ENCODE results near the gene TNFRSF1B. TPM values are rescaled to one million over a fixed set of nuclear protein-coding genes. Genes with fewer than 3 reads are reported as not detected.
A peak's percentile ranks its signal among the peaks of the same experiment; 100 is the strongest.
"Not testable (repeated sequence)": the region's sequence is repeated elsewhere in the genome, so short reads cannot be mapped to it uniquely, and the experiment has no call there.

TNFRSF1B gene
- polyA plus RNA-seq, 1 donor: 16.3 TPM

GRCh38 chr1:12204754-12205658 lies 38.2 kb downstream of the TNFRSF1B start:
- Histone ChIP-seq H3K4me1 (ENCODE audit: control insufficient read depth, insufficient read depth, low read length) (no peaks in the 10 kb centered on the region), H3K36me3 (ENCODE audit: control insufficient read depth, insufficient read depth, low read length) (peaks cover 15% of the 10 kb centered on the region), H3K4me3 (ENCODE audit: low read length) (no peak overlapping the region), H3K27ac (ENCODE audit: low read length) (no peak overlapping the region), H3K27me3 (ENCODE audit: control insufficient read depth, insufficient read depth, low read length) (no peaks in the 10 kb centered on the region), H3K9me3 (ENCODE audit: control insufficient read depth, low read depth, low read length) (no peaks in the 10 kb centered on the region)
- DNase-seq: no peak
- 100% methylated on average over 1 of the region's 7 CpGs for WGBS (ENCODE audit: insufficient coverage, low lambda C conversion rate)

GRCh38 chr1:12206238-12206637 lies 39.4 kb downstream of the TNFRSF1B start:
- no peak overlapping the region for H3K4me3 ChIP-seq (ENCODE audit: low read length)
- H3K27me3 ChIP-seq (ENCODE audit: control insufficient read depth, insufficient read depth, low read length): no peaks in the 10 kb centered on the region
- no CpG with 5 or more reads among the region's 5 CpGs for WGBS (ENCODE audit: insufficient coverage, low lambda C conversion rate)
- DNase-seq: no peak
- H3K9me3 ChIP-seq (ENCODE audit: control insufficient read depth, low read depth, low read length): no peaks in the 10 kb centered on the region
- H3K36me3 ChIP-seq (ENCODE audit: control insufficient read depth, insufficient read depth, low read length): peaks cover 15% of the 10 kb centered on the region
- H3K27ac ChIP-seq (ENCODE audit: low read length): no peak overlapping the region
- no peaks in the 10 kb centered on the region for H3K4me1 ChIP-seq (ENCODE audit: control insufficient read depth, insufficient read depth, low read length)

- WGBS (ENCODE audit: insufficient coverage, low lambda C conversion rate): 80% methylated on average over 2 of the region's 17 CpGs
- Histone ChIP-seq H3K9me3 (ENCODE audit: control insufficient read depth, low read depth, low read length) (no peaks in the 10 kb centered on the region), H3K36me3 (ENCODE audit: control insufficient read depth, insufficient read depth, low read length) (peaks cover 14% of the 10 kb centered on the region), H3K4me1 (ENCODE audit: control insufficient read depth, insufficient read depth, low read length) (no peaks in the 10 kb centered on the region), H3K27me3 (ENCODE audit: control insufficient read depth, insufficient read depth, low read length) (no peaks in the 10 kb centered on the region), H3K4me3 (ENCODE audit: low read length) (no peak overlapping the region), H3K27ac (ENCODE audit: low read length) (no peak overlapping the region)
- DNase-seq: no peak
Measured at GRCh38 chr1:12206792-12207424, 40.1 kb downstream of the TNFRSF1B start.

- no peaks in the 10 kb centered on the region for H3K27me3 ChIP-seq (ENCODE audit: control insufficient read depth, insufficient read depth, low read length)
- no peak overlapping the region for H3K4me3 ChIP-seq (ENCODE audit: low read length)
- H3K36me3 ChIP-seq (ENCODE audit: control insufficient read depth, insufficient read depth, low read length): peaks cover 4% of the 10 kb centered on the region
- no peaks in the 10 kb centered on the region for H3K9me3 ChIP-seq (ENCODE audit: control insufficient read depth, low read depth, low read length)
- no CpG with 5 or more reads among the region's 6 CpGs for WGBS (ENCODE audit: insufficient coverage, low lambda C conversion rate)
- DNase-seq: no peak
- H3K4me1 ChIP-seq (ENCODE audit: control insufficient read depth, insufficient read depth, low read length): no peaks in the 10 kb centered on the region
- H3K27ac ChIP-seq (ENCODE audit: low read length): no peak overlapping the region
Measured at GRCh38 chr1:12208271-12208670, 41.5 kb downstream of the TNFRSF1B start.

- no CpG with 5 or more reads among the region's 14 CpGs for WGBS (ENCODE audit: insufficient coverage, low lambda C conversion rate)
- Histone ChIP-seq H3K36me3 (ENCODE audit: control insufficient read depth, insufficient read depth, low read length) (peaks cover 4% of the 10 kb centered on the region), H3K27ac (ENCODE audit: low read length) (no peak overlapping the region)
Measured at GRCh38 chr1:12208764-12209494, 42.1 kb downstream of the TNFRSF1B start.

GRCh38 chr1:12209495-12209832 lies 42.7 kb downstream of the TNFRSF1B start:
- Histone ChIP-seq H3K27ac (ENCODE audit: low read length) (no peak overlapping the region), H3K27me3 (ENCODE audit: control insufficient read depth, insufficient read depth, low read length) (peaks cover 1% of the 10 kb centered on the region), H3K4me3 (ENCODE audit: low read length) (no peak overlapping the region), H3K4me1 (ENCODE audit: control insufficient read depth, insufficient read depth, low read length) (no peaks in the 10 kb centered on the region), H3K36me3 (ENCODE audit: control insufficient read depth, insufficient read depth, low read length) (peaks cover 4% of the 10 kb centered on the region), H3K9me3 (ENCODE audit: control insufficient read depth, low read depth, low read length) (no peaks in the 10 kb centered on the region)
- DNase-seq: no peak
- WGBS (ENCODE audit: insufficient coverage, low lambda C conversion rate): no CpG with 5 or more reads among the region's 3 CpGs

More at GRCh38 chr1:12208764-12209494, 42.1 kb downstream of the TNFRSF1B start:
- Histone ChIP-seq H3K4me3 (ENCODE audit: low read length) (no peak overlapping the region), H3K27me3 (ENCODE audit: control insufficient read depth, insufficient read depth, low read length) (no peaks in the 10 kb centered on the region), H3K4me1 (ENCODE audit: control insufficient read depth, insufficient read depth, low read length) (no peaks in the 10 kb centered on the region), H3K9me3 (ENCODE audit: control insufficient read depth, low read depth, low read length) (no peaks in the 10 kb centered on the region)
- peak; percentile 45 to 61 for DNase-seq

GRCh38 chr1:12215118-12215961 lies 48.5 kb downstream of the TNFRSF1B start:
- DNase-seq: no peak
- Histone ChIP-seq H3K4me1 (ENCODE audit: control insufficient read depth, insufficient read depth, low read length) (peaks cover 2% of the 10 kb centered on the region), H3K27ac (ENCODE audit: low read length) (no peak overlapping the region), H3K36me3 (ENCODE audit: control insufficient read depth, insufficient read depth, low read length) (no peaks in the 10 kb centered on the region), H3K9me3 (ENCODE audit: control insufficient read depth, low read depth, low read length) (no peaks in the 10 kb centered on the region), H3K4me3 (ENCODE audit: low read length) (no peak overlapping the region), H3K27me3 (ENCODE audit: control insufficient read depth, insufficient read depth, low read length) (peaks cover 4% of the 10 kb centered on the region)
- WGBS (ENCODE audit: insufficient coverage, low lambda C conversion rate): no CpG with 5 or more reads among the region's 12 CpGs

GRCh38 chr1:12219800-12220199 lies 53.0 kb downstream of the TNFRSF1B start:
- no peak overlapping the region for H3K27ac ChIP-seq (ENCODE audit: low read length)
- no peak overlapping the region for H3K4me3 ChIP-seq (ENCODE audit: low read length)
- no peak for DNase-seq
- no CpG with 5 or more reads among the region's 4 CpGs for WGBS (ENCODE audit: insufficient coverage, low lambda C conversion rate)
- H3K27me3 ChIP-seq (ENCODE audit: control insufficient read depth, insufficient read depth, low read length): peaks cover 3% of the 10 kb centered on the region
- no peaks in the 10 kb centered on the region for H3K36me3 ChIP-seq (ENCODE audit: control insufficient read depth, insufficient read depth, low read length)
- peaks cover 2% of the 10 kb centered on the region for H3K4me1 ChIP-seq (ENCODE audit: control insufficient read depth, insufficient read depth, low read length)
- no peaks in the 10 kb centered on the region for H3K9me3 ChIP-seq (ENCODE audit: control insufficient read depth, low read depth, low read length)

- Histone ChIP-seq H3K4me1 (ENCODE audit: control insufficient read depth, insufficient read depth, low read length) (peaks cover 2% of the 10 kb centered on the region), H3K27ac (ENCODE audit: low read length) (no peak overlapping the region), H3K27me3 (ENCODE audit: control insufficient read depth, insufficient read depth, low read length) (no peaks in the 10 kb centered on the region), H3K36me3 (ENCODE audit: control insufficient read depth, insufficient read depth, low read length) (no peaks in the 10 kb centered on the region), H3K9me3 (ENCODE audit: control insufficient read depth, low read depth, low read length) (no peaks in the 10 kb centered on the region), H3K4me3 (ENCODE audit: low read length) (no peak overlapping the region)
- peak in 1 of 2 donors; percentile 20 for DNase-seq
- no CpG with 5 or more reads among the region's 2 CpGs for WGBS (ENCODE audit: insufficient coverage, low lambda C conversion rate)
Measured at GRCh38 chr1:12220890-12221289, 54.1 kb downstream of the TNFRSF1B start.

GRCh38 chr1:12222700-12223099 lies 55.9 kb downstream of the TNFRSF1B start:
- not testable (repeated sequence) for H3K36me3 ChIP-seq (ENCODE audit: control insufficient read depth, insufficient read depth, low read length); H3K27me3 ChIP-seq (ENCODE audit: control insufficient read depth, insufficient read depth, low read length); H3K9me3 ChIP-seq (ENCODE audit: control insufficient read depth, low read depth, low read length); H3K4me1 ChIP-seq (ENCODE audit: control insufficient read depth, insufficient read depth, low read length); H3K4me3 ChIP-seq (ENCODE audit: low read length); H3K27ac ChIP-seq (ENCODE audit: low read length); DNase-seq
- WGBS (ENCODE audit: insufficient coverage, low lambda C conversion rate): no CpG with 5 or more reads among the region's 1 CpG
